Activated naive CD4-positive, alpha-beta T cell treated with anti-CD3 and anti-CD28 coated beads, Interleukin-2, amount 10 ng/mL, durations not matched to agents 5 hours and 36 hours (primary cell): ENCODE results near the gene EXOC4. TPM values are rescaled to one million over a fixed set of nuclear protein-coding genes. Genes with fewer than 3 reads are reported as not detected.

ENCODE experiments used
- microRNA-seq: library from miRNA; unstranded; fragments of <30 nt; microRNA quantifications from one replicate; pipeline ENCODE4 v1.2.0, GENCODE V29; 2022; ENCODE audit warnings: borderline microRNAs expressed, borderline replicate concordance
- total RNA-seq, 2 experiments: library from RNA; stranded (reverse); gene quantifications; one replicate each; pipeline ENCODE4 v1.2.3, GENCODE V29; 2021

EXOC4 gene
- 10 to 100 TPM; 65.7 to 70.6 TPM for total RNA-seq

GRCh38 chr7:133252858-133253518, at the start of gene EXOC4:
TSS of gene EXOC4 (plus strand) at chr7:133253078.

Small RNA genes within 50 kb of the gene (microRNA-seq; reads per million reads assigned to microRNA genes)
- gene MIR6133 = not detected

Other genes starting within 250 kb of the EXOC4 start
- gene CHCHD3, start 171.0 kb upstream of the EXOC4 start, total RNA-seq = 10 to 100 TPM; 37.6 to 40.9 TPM